ENCODE measurements around the gene EPN2. TPM values are rescaled to one million over a fixed set of nuclear protein-coding genes. Genes with fewer than 3 reads are reported as not detected.

Gene EPN2
- polyA plus RNA-seq, 1 donor from 2014 or later = 37.8 TPM

DNA sequence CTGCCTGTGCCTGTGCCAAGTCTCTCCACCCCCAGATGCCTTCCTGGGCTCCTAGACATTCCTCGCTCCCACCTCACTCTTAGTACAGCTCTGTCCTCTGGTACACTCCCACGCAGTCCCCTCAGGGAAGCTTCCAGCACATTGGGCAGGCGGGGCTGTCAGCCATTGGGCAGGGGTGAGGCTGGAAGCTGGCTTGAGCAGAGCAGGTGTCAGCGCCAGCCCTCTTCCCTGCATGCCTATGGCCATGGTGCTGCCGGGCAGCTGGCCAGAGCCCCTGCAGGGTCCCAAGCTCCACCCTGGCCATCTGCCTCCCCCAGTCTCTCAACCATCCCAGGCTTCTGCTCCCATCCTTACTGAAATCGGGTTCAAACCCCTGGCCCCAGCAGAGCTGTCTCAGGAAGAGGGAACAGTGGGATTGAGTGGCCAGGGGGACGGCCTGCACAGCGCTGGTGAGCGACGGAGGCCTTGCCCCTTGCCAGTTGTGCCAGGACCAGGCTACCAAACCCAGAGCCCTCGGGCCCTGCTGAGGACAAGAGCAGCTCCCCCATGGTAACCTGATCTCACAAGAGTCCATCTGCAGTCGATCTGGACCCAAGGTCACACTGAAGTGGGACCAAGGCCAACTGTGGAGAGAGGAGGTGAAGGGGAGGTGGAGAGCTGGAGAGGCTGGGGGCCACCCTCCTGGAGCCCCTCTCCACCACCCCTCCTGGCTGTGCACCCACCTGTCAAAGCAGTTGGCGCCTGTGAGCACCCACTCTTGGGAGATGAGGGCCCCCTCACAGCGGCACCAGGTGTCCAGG, 127.7 kb downstream of the EPN2 start:
- Histone ChIP-seq H3K36me3 (ENCODE audit: insufficient read depth, low read length) (peaks cover 2% of the 10 kb centered on the region), H4K20me1 (ENCODE audit: insufficient read depth) (no peaks in the 10 kb centered on the region), H3K9me2 (ENCODE audit: insufficient read depth, low read length) (no peaks in the 10 kb centered on the region), H3K9me3 (ENCODE audit: low read length) (no peaks in the 10 kb centered on the region), H3F3A (ENCODE audit: insufficient read depth, low read length, poor library complexity, severe bottlenecking) (no peaks in the 10 kb centered on the region), H3K27ac (ENCODE audit: low read length) (no peak overlapping the region), H3K27me3 (ENCODE audit: insufficient read depth, low read depth, low read length) (no peaks in the 10 kb centered on the region), H2AFZ (ENCODE audit: low read depth, low read length) (no peak overlapping the region), H3K9ac (ENCODE audit: low read length) (no peak overlapping the region), H3K4me3 (ENCODE audit: low read length) (no peak overlapping the region), H3K4me2 (ENCODE audit: low read length) (no peak overlapping the region), H3K79me2 (replicated peaks; ENCODE audit: insufficient read depth, low read length) (peaks cover 7% of the 10 kb centered on the region)
- TF ChIP-seq EP300 (conservative IDR thresholded peaks at IDR 0.05; ENCODE audit: poor library complexity, severe bottlenecking) (no peak), CTCF (IDR thresholded peaks at IDR 0.05; ENCODE audit: poor library complexity, severe bottlenecking) (no peak), TAF1 (IDR thresholded peaks at IDR 0.05; ENCODE audit: low read depth) (no peak), POLR2AphosphoS5 (IDR thresholded peaks at IDR 0.05) (no peak)

- Histone ChIP-seq H3K4me3 (ENCODE audit: low read length) (no peak overlapping the region), H3K36me3 (ENCODE audit: insufficient read depth, low read length) (no peaks in the 10 kb centered on the region), H4K20me1 (ENCODE audit: insufficient read depth) (no peaks in the 10 kb centered on the region), H3K9me2 (ENCODE audit: insufficient read depth, low read length) (no peaks in the 10 kb centered on the region), H3K79me2 (replicated peaks; ENCODE audit: insufficient read depth, low read length) (peaks cover 7% of the 10 kb centered on the region), H3K9ac (ENCODE audit: low read length) (no peak overlapping the region), H3K9me3 (ENCODE audit: low read length) (no peaks in the 10 kb centered on the region), H3K27ac (ENCODE audit: low read length) (no peak overlapping the region), H3K27me3 (ENCODE audit: insufficient read depth, low read depth, low read length) (no peaks in the 10 kb centered on the region), H2AFZ (ENCODE audit: low read depth, low read length) (no peak overlapping the region), H3F3A (ENCODE audit: insufficient read depth, low read length, poor library complexity, severe bottlenecking) (no peaks in the 10 kb centered on the region), H3K4me2 (ENCODE audit: low read length) (no peak overlapping the region)
- TF ChIP-seq EZH2 (IDR thresholded peaks at IDR 0.05; ENCODE audit: borderline replicate concordance, insufficient read depth, low read length, poor library complexity, severe bottlenecking) (no peak), TAF1 (IDR thresholded peaks at IDR 0.05; ENCODE audit: low read depth) (no peak), CTCF (IDR thresholded peaks at IDR 0.05; ENCODE audit: poor library complexity, severe bottlenecking) (no peak), POLR2AphosphoS5 (IDR thresholded peaks at IDR 0.05) (no peak), MXI1 (conservative IDR thresholded peaks at IDR 0.05; ENCODE audit: poor library complexity, severe bottlenecking) (no peak), EP300 (conservative IDR thresholded peaks at IDR 0.05; ENCODE audit: poor library complexity, severe bottlenecking) (no peak)
- TF ChIP-seq, protein P1, sequence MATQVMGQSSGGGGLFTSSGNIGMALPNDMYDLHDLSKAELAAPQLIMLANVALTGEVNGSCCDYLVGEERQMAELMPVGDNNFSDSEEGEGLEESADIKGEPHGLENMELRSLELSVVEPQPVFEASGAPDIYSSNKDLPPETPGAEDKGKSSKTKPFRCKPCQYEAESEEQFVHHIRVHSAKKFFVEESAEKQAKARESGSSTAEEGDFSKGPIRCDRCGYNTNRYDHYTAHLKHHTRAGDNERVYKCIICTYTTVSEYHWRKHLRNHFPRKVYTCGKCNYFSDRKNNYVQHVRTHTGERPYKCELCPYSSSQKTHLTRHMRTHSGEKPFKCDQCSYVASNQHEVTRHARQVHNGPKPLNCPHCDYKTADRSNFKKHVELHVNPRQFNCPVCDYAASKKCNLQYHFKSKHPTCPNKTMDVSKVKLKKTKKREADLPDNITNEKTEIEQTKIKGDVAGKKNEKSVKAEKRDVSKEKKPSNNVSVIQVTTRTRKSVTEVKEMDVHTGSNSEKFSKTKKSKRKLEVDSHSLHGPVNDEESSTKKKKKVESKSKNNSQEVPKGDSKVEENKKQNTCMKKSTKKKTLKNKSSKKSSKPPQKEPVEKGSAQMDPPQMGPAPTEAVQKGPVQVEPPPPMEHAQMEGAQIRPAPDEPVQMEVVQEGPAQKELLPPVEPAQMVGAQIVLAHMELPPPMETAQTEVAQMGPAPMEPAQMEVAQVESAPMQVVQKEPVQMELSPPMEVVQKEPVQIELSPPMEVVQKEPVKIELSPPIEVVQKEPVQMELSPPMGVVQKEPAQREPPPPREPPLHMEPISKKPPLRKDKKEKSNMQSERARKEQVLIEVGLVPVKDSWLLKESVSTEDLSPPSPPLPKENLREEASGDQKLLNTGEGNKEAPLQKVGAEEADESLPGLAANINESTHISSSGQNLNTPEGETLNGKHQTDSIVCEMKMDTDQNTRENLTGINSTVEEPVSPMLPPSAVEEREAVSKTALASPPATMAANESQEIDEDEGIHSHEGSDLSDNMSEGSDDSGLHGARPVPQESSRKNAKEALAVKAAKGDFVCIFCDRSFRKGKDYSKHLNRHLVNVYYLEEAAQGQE (IDR thresholded peaks at IDR 0.05; ENCODE audit: borderline replicate concordance) = no peak
These were observed 128.3 kb downstream of the EPN2 start for GRCh38 chr17:19365499-19365817.
